Measurements from ENCODE around the gene BCDIN3D.
"Not testable (repeated sequence)": the region's sequence is repeated elsewhere in the genome, so short reads cannot be mapped to it uniquely, and the experiment has no call there.

BCDIN3D gene, protein sequence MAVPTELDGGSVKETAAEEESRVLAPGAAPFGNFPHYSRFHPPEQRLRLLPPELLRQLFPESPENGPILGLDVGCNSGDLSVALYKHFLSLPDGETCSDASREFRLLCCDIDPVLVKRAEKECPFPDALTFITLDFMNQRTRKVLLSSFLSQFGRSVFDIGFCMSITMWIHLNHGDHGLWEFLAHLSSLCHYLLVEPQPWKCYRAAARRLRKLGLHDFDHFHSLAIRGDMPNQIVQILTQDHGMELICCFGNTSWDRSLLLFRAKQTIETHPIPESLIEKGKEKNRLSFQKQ
- long read RNA-seq, donor 1, transcript BCDIN3D-201 (2 exons, 3,253 nt), result major isoform, 6 of 6 reads
- long read RNA-seq, donor 1, partial matches to known transcripts, result 0 of 6 reads
- long read RNA-seq, donor 1, other reads (novel, unspliced or antisense), result 0 of 6 reads
- long read RNA-seq, donor 2, transcript BCDIN3D-201 (2 exons, 3,253 nt), result major isoform, 5 of 5 reads
- long read RNA-seq, donor 2, partial matches to known transcripts, result 0 of 5 reads
- long read RNA-seq, donor 2, other reads (novel, unspliced or antisense), result 0 of 5 reads
- long read RNA-seq, donor 3, partial matches to known transcripts, result 0 of 2 reads
- long read RNA-seq, donor 3, other reads (novel, unspliced or antisense), result 0 of 2 reads
- long read RNA-seq, donor 4, partial matches to known transcripts, result 0 of 3 reads
- long read RNA-seq, donor 4, other reads (novel, unspliced or antisense), result 0 of 3 reads
- long read RNA-seq, donor 5, transcript BCDIN3D-201 (2 exons, 3,253 nt), result major isoform, 6 of 6 reads
- long read RNA-seq, donor 5, partial matches to known transcripts, result 0 of 6 reads
- long read RNA-seq, donor 5, other reads (novel, unspliced or antisense), result 0 of 6 reads
- long read RNA-seq, donor 6, transcript BCDIN3D-201 (2 exons, 3,253 nt), result major isoform, 6 of 6 reads
- long read RNA-seq, donor 6, partial matches to known transcripts, result 0 of 6 reads
- long read RNA-seq, donor 6, other reads (novel, unspliced or antisense), result 0 of 6 reads
- long read RNA-seq, donor 7, partial matches to known transcripts, result 0 of 3 reads
- long read RNA-seq, donor 7, other reads (novel, unspliced or antisense), result 0 of 3 reads
- long read RNA-seq, donor 8, partial matches to known transcripts, result 0 of 3 reads
- long read RNA-seq, donor 8, other reads (novel, unspliced or antisense), result 0 of 3 reads

DNA sequence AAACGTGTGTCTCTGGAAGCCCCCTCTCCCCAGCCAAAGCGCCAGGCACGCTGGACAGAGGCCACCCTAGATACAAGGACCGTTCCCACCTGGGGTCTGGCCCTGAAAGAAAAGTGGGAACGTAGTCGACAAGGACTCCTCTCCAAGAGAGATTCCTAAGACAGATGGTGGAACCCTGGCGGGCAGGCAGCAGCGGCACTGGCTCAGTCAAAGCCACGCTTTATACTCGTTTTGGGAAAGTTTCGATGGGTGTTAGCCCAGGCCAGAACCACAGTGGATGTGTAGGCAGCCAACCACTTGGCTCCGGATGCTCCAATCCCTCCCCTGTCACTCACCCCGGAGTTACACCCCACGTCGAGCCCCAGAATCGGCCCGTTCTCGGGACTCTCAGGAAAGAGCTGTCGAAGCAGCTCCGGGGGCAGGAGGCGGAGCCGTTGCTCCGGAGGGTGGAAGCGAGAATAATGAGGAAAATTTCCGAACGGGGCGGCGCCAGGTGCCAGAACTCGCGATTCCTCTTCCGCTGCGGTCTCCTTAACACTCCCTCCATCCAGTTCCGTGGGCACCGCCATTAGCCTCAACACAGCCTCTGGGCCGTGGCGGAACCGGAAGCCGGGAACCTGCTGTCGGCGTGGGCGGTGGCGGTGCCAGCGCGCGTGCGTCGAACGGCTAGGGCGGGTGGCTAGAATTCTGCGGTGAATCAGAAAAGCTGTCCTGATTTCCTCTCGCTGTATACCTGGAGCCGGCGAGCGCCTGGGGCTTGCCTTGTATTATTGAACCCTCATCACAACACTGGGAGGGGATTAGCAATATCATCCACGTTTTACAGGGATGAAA is at the start of gene BCDIN3D:
Gene BCDIN3D, minus strand, starts transcription at position 588 of the 834 bp plus-strand sequence. Its CDS starts 19 bp downstream, at position 569.
- peak; percentile 90 for DNase-seq

DNA sequence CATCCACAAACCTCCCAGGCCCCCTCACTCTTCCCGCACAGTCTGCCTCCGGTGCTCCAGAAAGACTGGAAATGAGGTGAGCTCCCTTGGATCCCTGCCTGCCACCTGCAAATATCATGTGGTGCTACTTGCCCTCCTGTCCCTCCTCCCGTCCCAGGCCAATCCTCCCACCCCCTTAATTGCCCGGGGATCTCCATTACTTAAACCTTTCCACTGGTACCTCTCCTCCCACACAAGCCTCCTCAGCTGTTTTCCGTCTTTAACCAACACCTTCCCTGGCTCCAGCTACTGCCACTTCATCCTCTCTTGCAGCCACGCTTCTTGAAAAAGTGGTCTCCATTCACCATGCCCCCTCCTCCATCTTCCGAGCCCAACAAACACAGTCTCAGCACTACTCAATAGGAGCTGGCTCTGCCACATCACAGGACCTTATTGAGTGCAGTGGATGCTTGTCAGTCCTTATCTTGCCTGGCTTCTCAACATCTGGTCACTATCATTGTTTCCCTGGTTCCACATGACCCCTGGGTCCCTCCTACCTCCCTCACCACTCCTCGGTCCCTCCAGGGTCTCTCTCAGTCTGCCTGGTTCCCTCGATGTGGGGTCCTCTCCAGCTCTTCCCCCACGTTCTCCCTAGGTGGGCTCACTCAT is 49.3 kb upstream of the BCDIN3D start:
- DNase-seq, result no peak

DNA sequence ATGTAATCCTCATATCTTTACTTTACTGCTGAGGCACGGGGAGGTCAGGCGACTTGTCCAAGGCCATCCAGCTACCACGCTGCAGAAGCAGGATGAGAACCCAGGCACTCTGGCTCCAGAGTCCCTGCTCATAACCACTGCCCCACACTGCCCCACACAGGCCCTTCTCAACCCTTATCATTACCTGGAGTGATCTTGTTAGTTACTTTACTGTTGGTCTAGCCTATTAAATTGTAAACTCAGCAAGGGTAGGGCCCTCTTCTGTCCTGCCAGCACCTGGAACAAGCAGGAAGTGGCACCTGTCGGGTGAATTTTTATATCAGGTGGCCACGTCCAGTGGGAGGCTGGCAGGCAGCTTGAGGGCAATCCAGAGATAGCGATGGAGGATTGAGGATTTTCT is 48.6 kb upstream of the BCDIN3D start:
- DNase-seq, result no peak

DNA sequence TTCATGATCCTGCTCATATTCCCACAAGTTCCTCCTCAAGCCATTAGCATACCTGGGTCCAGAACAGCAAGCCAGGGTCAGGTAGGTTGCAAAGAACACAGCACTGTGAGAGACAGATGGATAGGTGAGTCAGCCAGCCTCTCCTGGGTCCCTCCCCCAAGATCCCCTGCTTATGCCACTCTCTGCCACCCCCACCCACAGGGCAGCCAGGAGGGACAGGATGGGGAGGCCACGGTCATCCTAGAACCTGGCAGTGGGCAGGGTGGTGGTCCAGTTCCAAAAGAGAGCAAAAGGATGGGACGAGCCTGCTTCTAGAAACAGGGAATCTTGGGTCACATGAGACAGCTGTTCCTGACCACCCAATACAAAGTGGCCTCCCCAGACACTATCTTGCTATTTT is 48.1 kb upstream of the BCDIN3D start:
- no peak for DNase-seq

DNA sequence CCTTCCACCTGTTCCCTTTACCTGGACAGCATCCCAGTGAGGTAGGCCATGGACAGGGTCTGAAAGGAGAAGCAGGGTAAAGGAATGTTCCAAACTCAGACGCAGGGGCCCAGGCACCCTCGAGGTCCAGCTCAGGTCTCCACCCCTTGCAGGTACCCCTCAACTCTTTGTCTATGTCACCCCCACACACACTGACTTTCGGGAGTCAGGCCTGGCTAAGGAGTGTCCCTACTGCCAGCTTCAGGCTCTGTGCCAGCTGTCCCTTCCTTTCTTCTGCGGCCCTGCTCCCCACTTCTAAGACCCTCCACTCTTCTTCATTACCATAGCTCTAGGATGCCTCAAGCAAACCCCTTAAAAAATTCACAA is 47.2 kb upstream of the BCDIN3D start:
- DNase-seq, result no peak

DNA sequence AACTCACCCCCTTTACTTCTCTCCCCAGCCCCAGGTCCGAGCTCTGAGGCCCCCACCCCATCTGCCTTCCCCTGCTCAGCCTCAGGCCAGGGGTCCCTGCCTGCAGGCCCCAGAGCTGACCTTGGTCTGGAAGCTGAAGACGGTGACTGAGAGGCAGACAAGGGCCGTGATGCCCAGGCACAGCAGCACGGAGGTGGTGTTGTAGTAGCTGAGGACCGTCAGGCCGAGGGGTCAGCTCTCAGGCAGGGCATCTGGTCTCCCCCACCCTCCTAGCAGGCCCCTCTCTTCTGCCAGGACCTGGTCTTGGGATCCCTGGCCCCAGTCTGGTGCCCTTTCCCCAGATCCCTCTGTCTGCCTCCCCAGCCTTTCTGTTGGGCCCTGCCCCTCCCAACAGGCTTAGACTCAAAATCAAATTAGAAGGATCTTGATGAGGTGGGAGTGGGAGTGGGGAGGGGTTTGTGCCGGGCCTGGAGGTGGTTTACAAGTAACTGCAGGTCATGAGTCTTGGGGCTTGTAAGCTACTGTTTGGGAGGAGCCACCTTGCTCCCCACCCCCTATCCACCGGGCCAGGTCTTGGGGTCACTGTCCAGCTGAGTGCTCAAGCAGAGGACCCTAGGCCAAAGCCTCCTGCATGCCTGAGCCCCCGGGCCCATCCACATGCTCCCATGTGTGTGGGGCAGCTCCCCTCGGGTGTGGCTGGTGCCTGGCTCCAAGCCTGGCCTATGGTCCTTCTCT is 46.6 kb upstream of the BCDIN3D start:
- no peak for DNase-seq

DNA sequence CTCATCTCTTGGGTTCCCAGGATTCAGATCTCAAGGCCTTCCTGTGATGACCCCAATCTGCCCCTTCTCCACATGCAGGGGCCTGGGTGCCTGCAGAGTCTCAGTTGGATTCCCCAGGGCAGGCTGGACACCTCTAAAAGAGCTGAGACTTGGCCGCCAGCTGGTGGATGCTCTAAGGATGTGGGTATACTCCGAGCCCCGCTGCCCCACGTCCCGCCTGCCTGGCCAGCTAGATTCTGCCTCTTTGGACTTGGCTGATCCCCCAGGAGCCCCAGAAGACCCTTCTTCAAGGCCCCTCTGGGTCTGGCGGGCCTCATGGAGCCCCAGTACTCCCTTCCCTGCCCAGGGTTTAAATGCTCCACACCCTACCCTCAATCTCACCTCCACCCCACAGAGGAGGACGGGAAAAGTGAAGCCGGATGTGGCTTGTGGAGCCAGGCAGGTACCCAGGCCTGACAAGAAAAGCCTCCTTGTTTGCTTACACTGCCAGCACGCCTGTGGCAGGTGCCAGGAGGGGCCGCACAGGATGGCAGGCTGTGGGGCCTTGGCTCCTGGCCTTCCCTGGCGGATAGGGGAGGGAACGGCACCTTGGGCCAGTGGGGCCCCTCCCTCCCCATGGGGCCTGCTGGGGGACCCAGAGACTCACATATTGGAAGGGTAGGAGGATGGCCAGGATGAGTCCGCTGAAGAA is 45.7 kb upstream of the BCDIN3D start:
- DNase-seq, result no peak

DNA sequence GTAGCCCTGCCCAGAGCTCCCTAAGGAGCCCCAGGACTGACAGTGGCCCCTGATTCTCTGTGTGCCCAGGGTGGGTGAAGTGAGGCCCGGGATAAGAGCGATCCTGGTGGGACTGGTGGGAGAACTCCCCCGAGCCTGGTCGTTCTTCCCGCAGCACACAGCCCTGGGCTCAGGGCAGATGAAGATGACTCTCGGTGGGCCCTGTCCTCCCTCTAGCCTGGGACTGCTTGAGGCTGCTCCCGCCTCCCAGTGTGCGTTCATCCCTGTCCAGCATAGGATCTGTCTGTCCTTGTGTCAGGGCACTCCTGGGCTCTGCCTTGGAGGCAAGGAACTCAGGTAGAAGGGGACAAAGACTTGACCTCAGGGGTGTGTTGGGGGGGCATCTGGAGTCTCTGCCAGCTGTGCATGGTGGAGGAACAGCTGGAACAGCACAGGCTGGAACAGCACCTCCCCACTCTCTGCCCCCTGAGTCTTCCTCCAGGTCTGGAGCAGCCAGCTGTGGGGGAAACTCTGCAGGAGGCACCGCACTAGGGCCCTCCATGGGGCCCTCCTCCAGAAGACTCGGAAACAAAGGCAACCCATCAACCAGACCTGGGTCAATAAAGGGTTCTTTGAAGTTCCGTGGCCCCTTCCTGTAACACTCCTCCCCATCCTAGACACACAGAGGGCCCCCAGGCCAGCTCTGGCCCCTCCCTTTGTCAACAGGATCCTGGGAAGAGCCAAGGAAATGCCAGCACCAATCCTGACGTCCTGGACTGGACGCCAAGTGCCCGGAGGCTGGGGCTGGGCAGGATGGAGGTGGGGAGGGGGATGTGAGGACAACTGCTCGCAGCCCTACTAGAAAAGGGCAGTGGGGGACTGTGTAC is 44.9 kb upstream of the BCDIN3D start:
- DNase-seq, result no peak

DNA sequence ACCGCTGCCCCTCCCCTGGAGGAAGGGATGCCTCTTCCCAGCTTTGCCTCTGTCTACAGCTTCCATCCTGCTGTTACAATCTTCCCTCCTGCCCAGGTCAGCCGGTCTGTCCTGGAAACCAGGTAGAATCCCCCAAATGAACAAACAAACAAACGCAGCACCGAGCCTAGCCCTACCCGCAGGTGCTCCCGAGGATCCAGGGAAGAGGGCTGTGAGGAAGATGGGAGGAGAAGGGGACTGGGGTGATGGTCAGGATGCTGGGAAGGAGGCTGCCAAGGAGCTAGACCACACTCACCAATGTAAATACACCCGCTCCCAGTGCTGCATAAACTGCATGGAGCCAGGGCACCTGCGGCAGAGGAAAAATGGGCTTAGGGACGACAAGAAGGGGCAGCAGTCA is 44.2 kb upstream of the BCDIN3D start:
- no peak for DNase-seq

DNA sequence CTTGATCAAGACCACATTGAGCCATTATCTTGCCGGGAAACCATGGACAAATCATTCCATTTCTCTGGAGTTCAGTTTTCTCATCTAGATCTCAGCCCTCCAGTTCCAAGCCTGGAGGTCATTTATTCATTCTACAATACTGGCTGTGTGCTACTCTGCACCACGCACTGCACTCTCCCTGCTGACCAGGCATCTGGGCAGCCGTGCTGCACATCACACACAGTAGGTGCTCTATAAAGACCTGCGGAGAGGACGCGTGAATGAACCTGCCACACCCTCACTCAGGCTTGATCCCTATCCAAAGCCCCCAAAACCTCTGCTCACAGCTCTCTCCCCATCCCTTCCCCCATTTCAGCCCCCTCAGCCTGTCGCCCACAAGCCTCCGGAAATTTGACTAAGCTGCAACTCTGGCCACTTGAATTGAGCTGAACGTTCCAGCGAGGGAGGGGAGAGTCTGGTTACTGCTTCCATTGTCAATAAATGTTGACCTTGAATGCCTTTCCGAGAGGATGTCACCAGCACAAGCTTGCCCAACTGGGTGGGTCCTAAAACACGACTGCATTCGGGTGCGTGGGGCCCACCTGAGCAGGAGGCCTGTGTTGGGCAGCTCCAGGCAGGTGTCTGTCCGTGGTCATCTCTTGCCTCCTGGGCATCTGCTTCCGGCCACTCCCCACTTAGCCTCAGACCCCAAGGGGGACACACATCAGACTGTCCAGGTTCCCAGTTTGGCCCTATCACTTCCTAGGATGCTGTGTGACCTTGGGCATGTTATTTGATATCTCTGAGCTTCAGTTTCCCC is 43.0 kb upstream of the BCDIN3D start:
- no peak for DNase-seq

DNA sequence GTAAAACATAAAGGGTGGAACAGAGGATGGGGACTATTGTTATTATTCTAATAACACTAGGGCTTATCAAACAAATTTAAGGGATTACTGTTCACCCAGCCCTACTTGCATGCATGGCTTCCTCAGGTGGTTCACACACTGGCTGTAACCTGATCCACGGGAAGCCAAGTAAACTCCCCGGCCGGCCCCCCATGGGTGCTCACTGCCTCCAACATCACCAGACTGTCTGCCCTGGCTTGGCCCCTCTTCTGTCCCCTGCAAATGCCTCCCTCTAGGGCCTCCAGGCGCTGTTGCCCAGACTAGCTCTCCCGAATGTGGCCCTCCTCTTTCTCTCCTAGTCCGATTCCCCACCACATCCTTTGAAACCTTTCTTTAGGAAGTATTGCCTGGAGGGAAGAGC is 42.2 kb upstream of the BCDIN3D start:
- DNase-seq, result no peak

DNA sequence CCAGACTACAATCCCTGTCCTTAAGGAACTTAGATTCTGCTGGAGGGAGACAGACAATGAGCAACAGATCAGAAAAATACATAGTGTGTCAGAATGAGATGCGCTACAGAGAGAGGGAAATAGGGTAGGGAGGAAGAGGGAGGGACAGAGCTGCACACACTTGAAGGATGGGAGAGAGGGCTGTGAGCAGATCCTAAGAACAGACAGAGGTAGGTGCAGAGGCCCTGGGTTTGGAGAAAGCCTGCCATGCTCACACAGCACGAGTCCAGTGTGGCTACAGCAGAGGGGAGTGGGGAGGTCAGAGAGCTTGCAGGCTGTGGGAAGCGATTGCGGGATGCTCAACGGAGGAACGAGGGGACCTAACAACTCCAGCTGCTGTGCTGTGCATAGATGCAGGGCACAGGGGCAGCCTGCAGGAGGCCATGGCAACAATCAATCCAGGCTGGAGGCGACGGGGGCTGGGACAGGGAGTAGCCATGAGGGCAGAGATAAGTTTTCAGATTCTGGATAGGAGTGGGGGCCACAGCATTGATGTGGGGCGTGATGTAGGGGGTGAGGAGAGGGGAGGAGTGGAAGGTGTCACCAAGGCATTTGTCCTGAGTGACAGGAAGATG is 40.1 kb upstream of the BCDIN3D start:
- DNase-seq, result no peak

DNA sequence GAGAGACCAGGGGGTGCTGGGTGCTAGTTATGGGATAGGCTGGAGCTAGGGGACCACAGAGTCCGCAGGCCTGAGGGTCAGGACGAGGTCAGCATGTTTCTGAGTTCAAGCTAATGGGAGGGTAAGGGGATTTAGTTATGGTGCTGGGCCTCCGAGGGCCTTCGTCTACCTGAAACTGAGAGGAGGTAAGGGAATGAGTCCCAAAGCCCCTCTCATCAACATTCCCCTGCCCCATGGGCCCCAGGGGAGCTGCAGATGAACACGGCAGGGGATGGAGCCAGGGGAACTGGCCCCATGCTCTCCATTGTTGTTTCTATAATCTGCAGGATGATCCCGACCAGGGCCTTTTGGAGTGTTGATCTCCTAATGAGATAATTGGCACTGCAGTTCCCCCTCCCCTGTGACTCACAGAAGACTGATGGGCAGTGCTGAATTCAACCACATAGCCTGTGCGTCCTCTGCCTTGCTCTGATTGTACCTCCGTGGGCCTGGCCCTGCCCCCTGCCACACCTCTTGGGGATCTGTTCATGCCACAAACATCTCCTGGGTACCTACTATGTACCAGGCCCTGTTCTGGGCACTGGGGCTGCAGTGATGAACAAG is 39.4 kb upstream of the BCDIN3D start:
- DNase-seq, result no peak

DNA sequence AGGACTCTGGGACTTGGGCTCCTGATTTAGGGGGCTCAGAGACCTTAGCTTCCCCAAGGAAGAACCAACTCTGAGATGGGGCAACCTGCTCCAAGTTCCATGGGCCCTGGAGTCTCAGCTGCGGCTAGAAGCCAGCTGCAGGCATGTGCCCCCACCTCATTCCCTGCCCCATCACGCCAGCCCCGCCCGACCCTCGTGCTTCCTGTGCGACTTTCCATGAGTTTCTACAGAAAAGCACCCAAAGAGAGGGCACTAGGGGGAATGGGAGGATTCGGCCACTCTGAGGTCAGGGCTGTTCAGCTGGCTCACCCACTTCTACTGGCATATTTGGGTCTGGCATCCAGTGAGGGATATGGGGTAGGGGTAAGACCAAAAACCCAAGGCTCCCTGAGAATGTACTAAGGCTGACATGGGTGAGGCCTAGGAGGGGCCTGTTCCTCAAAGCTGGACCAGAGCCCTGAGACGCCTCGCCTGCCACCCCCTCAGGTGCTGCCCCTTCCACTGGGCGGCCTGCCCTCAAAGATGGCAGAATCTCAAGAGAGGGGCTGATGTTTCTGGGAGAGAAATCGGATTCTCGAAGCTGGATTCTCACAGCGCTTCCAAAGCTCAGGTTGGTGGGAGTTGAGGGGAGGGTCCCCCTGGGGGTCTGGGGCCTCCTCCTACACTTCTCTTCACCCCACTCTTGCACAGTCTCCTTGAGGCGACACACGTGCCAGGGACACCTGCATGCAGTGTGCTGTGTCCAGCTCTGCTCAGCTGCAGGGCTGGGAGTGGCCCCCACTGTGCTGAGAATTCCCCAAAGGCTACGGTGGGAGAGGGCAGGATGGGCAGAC is 38.7 kb upstream of the BCDIN3D start:
- DNase-seq, result no peak

DNA sequence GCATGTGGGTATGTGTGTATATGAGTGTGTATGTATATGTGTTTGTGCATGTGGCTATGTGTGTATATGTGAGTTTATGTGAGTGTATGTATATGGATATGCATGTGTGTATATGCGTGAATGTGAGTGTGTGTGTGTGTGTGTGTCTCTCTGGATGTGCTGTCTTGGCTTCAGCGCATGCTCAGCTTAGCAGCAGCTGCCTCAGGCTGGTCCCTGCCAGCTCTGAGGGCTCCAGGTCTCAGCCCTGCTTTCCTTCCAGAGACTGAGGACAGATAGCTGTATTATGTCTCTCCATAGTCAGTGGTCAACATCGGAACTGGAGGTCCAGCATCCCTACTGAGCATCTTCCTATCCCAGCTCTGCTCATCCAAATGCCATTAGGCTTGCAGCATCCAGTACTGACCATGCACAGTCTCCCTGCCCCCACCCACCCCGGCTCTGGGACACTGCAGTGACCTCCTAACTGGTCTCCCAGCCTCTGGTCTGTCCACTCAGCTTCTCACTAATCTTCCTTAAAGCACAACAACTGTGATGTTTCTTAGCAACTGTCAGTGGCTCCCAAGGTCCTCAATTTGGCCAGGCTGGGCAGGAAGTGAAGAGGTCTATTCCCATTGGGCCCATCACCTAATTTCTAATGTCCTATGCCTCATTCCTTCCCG is 38.0 kb upstream of the BCDIN3D start:
- DNase-seq, result no peak

DNA sequence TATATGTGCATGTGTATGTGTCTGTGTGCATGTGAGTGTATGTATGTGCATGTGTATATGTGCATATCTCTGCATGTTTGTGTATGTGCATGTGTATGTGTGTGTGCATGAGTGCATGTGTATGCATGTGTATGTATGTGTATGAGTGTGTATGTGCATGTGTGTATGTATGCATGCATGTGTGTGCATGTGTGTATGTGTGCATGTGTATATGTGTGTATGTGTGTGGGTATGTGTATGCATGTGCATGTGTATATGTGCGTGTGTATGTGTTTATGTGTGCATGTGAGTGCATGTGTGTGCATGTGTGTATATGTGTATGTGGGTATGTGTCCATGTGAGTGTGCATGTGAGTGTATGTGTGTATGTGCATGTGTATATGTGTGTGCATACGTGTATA is 36.2 kb upstream of the BCDIN3D start:
- DNase-seq, result not testable (repeated sequence)

All from right kidney (tissue), 9 donors.